AG09319 (cell line): ENCODE data around the gene GDF7.

ENCODE experiments used
- DNase-seq: peaks from one replicate; pipeline ENCODE4 v3.0.0-alpha.2; 2010; ENCODE audit warnings: low read depth; ENCODE audit errors: extremely low read depth
- CTCF ChIP-seq: IDR thresholded peaks from 2 replicates; pipeline ENCODE4 v1.5.1; 2011; ENCODE audit warnings: low read depth, mild to moderate bottlenecking, inconsistent platforms, low read length, moderate library complexity

GDF7 gene

GRCh38 chr2:20676353-20677215, 9.6 kb downstream of the GDF7 start:
- no peak for TF ChIP-seq CTCF
- DNase-seq: no peak

GRCh38 chr2:20677301-20678085, 10.5 kb downstream of the GDF7 start:
- no peak for DNase-seq
- TF ChIP-seq CTCF: no peak

- no peak for DNase-seq
- TF ChIP-seq CTCF: no peak
Observed at GRCh38 chr2:20678086-20678395, 11.1 kb downstream of the GDF7 start.

- TF ChIP-seq CTCF: no peak
Observed at GRCh38 chr2:20678780-20679179, 11.8 kb downstream of the GDF7 start.

GRCh38 chr2:20680744-20681375, 13.9 kb downstream of the GDF7 start:
- DNase-seq: no peak
- TF ChIP-seq CTCF: no peak

More at GRCh38 chr2:20678780-20679179, 11.8 kb downstream of the GDF7 start:
- DNase-seq: no peak

GRCh38 chr2:20682167-20682920, 15.4 kb downstream of the GDF7 start:
- DNase-seq: no peak
- peak; percentile 60 for TF ChIP-seq CTCF
